Activated CD8-positive, alpha-beta memory T cell treated with anti-CD3 and anti-CD28 coated beads for 48 hours (primary cell): ENCODE results near the gene IFFO2.
A peak's percentile ranks its signal among the peaks of the same experiment; 100 is the strongest.
"Not testable (repeated sequence)": the region's sequence is repeated elsewhere in the genome, so short reads cannot be mapped to it uniquely, and the experiment has no call there.

Experiments used
- DNase-seq, 3 experiments: peaks; one replicate each; pipeline ENCODE4 v3.0.0-alpha.2; 2020; ENCODE audit warnings: low read depth in 2 of 3, low spot score in 2 of 3

Gene IFFO2

DNA sequence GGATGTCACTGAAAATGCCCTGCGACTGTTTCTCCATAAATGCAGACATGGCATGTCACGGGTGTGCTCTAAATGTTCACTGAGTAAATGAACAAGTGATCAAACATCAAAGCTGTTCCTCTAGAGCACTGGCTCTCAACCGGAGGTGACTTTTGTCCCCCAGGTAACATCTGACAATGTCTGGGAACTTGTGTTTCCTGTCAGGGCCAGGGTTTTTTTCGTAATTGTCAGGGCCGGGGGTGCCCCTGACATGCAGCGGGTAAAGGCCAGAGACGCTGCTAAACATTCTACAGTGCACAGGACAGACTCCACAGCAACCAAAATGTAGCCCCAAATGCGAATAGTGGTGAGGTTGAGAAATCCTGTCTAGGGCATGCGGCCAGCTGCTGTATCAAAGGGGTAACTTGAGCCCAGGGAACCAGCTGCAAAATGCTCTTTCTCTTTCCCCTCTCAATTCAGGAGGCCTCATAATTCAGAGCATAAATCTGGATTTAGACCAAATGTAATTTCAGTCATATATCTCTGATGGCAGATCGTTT is 56.1 kb downstream of the IFFO2 start:
- DNase-seq = no peak

DNA sequence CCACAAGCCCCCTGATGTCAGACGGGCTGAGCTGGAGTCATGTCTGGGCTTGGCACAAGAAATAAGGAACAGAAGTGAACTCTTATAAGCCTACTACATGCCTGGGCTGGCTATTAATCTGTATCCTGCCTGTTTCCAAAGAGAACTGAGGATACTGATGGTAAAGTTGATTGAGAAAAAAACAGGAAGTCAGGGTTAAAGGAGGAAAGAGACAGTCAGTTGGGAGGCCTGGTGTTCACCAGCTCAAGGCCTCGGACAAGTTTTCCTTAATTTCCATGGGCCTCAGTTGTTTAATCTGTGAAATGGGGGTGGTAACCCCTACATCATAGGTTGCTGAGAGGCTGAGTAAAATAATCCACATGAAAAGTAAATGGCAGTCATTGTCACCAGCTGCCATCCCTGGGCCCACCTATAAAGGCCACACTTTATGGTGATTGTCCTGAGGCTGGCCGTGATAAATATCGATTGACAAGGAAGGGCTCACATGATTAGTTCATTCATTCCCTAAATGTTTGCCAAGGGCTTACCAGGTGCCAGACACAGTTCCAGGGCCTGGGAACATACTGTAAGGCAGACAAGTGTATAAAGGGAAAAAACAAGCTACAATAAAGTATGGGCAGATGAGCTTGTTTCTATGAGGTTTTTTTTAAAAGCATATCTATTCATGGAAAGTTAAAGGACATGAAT is 57.0 kb downstream of the IFFO2 start:
- no peak for DNase-seq

DNA sequence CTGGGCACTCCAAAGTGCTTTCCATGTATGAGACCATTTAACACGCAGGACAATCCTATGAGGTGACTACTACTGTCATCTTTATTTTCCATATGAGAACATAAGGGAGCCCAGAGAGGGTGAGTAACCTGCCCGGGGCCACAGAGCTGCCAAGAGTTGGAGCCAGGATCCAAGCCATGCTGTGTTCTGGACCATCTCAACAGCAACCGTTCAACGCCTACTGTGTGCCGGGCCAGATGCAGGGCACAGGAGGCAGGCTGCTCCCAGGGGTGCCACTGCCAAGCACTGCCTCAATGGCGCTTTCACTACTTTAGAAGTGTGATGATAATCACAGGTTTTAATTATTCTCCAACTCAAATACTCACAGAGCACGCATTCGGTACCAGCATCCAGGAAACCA is 57.9 kb downstream of the IFFO2 start:
- no peak for DNase-seq

DNA sequence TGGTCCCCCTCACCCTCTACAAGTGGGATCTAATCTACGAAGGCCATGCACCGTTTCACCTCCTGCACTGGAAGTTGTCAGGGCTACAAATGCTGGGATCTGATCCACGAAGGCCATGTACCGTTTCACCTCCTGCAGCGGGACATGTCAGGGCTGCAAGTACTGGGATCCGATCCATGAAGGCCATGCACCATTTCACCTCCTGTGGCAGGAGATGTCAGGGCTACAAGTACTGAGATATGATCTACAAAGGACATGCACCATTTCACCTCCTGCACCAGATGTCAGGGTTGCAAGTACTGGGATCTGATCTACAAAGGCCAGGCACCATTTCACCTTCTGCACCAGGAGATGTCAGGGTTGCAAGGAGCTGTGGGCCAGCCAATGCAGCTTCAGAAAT is 61.2 kb downstream of the IFFO2 start:
- DNase-seq = no peak

DNA sequence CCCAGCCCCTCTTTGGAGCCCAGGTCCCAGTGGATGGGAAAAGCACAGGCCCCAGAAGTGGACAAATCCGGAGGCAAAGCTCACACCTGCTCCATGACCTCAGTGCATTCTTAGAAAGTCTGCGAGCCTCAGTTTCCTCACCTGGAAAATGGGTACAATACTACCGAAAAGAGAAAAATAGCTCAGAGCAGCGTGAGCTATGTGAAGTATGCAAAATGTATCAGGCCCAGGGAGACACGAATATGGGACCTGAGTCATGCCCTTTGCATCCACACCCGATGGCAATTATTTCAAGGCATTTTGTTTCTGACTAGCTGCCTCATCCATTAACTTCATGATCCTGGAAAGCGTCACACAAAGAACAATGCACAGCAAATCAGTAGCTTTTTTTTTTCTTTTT is 63.4 kb downstream of the IFFO2 start:
- DNase-seq = no peak

DNA sequence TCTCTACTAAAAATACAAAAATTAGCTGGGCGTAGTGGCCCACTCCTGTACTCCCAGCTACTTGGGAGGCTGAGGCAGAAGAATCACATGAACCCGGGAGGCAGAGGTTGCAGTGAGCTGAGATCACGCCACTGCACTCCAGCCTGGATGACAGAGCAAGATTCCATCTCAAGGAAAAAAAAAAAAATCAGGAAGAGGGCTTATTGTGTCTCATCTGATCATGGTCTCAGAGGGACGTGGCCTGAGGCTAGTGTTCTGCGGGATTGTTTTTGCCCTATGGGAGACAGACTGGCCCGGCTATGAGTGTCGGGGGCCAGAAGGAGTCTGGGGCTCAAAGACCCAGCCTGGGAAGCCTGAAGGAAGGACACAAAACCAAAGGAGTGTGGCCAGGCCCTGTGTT is 64.6 kb downstream of the IFFO2 start:
- DNase-seq = not testable (repeated sequence)

DNA sequence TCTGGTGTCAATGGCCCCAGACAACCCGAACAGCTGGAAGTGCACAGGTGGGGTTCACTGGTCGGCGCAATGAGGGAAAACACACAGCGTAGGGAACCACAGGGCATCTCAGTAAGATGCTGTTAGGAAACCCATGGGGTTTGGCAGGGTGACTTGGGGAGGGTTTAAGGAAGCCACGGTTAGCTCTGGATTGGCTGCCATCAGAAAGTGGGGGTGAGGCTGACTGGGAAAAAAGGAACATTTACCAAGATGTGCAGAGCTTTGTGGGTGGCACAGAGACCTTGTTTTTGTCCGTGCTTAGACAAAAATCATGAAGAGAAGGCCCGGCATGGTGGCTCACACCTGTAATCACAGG is 65.1 kb downstream of the IFFO2 start:
- no peak for DNase-seq

DNA sequence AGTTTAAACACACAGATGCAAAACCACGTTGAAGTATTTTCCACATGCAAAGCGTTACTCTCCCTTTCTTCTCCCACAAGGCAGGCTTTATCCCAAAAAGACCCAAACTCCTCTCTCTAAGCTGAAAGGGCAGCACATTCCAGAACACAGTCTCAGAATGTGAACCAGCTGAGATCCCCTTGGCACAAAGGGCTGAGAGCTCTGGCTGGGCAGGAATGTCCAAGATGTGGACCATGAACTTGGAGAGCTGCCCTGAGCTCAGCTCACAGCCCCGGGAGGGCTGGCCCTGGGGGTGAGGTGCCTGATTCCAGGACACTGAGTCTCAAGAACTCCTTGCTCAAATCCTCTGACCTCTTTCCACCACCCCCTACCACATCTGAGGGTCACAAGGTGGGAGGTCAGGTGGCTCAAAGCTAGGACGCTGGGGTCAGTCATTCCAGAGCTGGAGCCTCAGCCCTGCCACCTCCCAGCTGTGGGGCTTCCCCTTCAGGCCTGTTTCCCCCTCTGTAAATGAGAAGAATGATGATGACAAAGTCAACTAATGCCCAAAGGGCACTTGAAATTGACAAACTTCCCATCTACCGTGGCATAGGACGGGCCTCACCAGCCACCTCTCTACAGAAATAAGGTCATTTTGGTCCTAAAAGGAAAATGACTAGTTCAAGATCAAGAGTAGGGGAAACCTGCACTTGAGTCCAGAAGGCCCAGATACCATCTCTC is 65.6 kb downstream of the IFFO2 start:
- no peak for DNase-seq

DNA sequence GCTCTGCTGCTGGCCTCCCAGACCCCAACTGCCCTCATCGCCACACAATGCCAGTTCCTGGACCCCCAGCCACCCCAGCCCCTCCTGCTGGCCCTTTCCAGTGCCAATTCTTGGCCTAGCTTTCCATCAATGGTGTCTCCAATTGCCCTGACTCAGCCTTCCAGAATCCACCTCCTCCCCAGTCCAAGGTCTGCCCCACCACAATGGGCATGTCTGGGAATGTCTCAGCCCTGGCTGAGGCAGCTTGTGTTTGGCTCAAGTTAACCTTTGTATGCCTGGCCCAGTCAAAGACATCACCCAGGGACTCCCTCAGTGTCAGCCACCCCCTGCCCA is 70.5 kb downstream of the IFFO2 start:
- DNase-seq = no peak

DNA sequence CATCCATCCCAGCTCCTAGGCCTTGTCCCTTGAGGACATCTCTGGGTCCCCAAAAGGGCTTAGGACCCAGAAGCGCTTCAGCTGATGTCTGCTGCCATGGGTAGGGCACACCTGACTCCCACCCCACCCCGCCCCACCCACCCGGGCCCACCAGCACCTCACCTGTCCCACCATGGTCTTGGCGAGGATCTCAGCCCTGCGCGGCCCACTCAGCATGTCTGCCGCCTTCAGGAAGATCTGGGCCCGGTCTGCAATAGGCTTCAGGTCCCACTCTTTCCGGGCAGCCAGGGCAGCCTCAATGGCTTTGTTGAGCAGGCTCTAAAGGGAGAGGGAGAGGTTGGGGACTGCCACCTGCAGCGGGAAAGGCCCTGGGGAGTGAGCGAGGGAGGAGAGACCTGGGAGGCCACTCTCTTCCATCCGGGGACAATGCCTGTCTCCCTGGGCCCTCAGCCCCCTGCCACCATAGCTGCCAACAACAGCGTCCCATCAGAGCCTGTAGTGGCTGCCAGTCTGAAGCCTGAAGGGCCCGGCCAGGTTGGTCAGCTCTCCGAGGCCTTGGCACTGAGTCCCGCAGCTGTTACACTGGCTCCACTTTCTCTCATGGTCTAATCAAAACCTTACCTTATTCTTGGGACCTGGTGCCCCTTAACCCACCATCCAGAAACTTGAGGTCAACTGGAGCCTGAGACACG is 71.0 kb downstream of the IFFO2 start:
- DNase-seq = no peak

DNA sequence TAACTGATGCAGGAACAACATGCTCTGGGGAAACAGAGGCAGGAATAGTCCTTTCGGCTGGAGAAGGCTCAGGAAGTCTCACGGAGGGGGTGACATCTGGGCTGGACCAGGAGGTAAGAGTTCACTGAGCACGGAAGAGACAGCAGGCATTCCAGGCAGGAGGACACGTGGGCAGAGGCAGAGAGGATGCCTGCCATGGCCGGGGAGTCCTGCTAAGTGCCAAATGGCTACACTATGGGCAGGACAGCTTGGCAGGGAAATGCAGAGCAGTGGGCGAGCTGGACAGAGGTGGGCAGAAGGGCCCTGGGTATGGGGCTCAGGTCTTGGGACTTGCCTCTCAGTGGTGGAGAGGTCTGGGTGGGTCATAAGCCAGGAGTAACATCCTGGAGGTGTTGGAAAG is 71.7 kb downstream of the IFFO2 start:
- DNase-seq = no peak

DNA sequence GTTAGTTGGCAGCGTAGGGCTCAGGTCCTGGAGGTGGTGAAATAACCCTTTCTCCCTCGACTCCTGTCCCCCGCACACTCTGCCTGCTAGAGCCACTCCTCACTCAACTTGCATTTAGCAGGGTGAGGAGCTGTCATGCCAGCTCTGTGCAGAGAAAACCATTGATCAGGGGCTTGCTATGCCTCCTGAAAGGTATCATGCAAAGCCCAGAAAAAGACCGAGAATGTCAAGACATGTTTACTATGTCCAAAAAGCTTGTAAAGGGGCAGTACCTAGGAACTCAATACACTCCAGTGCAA is 72.1 kb downstream of the IFFO2 start:
- DNase-seq = no peak

DNA sequence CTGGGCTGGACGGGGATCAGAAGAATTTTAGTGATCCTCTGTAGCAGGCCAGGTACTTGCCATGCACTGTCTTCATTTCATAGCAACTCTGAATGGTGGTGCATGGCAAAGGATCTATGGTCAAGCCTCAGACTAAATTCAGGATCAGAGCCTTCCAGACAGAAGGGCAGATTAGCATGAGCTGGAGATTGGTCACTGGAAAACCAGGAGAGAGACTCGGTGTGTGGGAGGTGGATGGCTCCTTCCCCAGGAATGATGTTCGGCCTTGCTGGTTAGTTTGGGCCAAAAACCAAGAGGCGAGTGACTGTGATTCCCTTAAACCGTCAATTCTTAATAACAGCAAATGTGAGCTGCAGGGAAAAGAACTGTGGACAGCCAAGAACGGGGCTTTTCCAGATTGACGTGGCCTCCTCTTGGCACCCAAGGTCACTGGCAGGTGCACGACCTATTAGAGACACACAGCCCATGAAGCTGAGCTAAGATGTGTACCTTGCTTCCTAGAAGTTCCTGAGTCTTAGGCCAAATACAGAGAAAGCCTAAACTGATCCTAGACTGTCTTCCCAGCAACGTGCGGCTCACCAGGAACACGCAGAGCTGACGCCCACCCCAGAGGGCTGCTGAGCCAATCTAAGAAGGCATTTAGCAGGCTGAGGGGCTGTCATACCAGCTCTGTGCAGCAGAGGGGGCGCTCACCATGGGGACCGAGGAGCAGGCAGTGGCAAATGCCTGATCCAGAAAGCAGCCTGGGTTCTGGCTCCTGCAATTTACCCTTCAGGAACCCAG is 72.6 kb downstream of the IFFO2 start:
- peak; percentile 38 to 54 (median 42) for DNase-seq

DNA sequence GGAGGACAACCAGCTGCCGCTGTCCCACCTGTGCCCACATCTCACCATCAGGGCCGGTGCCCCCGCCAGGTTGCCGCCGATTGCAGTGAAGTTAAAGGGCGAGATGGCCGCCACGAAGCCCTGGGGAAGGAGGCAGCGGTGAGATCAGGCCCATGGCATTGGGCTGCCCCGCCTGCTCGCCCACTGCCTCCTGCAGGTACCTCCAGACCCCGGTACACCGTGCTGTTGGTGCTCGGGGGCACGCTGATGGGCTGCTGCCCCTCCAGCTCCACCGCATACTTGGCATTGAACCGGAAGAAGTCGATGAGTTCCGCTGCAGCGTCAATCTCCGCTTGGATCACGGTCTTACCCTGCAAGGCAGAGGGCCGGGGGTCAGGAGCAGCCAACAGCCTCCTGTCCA is 73.4 kb downstream of the IFFO2 start:
- no peak for DNase-seq

DNA sequence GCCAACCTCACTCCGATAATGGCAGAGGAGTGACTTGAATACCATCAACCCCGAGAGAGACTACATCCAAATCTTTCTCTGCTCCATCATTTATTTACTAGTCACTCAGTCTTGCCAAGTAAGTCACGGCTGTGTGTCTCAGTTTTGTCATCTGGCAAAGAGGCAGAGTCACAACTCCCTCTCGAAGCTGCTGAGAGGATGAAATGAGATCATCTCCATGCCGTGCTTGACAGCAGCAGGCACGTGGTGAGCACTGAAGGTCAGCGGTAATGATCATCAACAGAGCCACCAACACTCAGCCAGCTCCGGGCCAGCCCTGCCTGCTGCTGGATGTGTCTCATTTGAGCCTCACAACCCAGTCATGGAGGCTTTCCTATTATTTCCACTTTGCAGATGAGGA is 74.0 kb downstream of the IFFO2 start:
- no peak for DNase-seq

DNA sequence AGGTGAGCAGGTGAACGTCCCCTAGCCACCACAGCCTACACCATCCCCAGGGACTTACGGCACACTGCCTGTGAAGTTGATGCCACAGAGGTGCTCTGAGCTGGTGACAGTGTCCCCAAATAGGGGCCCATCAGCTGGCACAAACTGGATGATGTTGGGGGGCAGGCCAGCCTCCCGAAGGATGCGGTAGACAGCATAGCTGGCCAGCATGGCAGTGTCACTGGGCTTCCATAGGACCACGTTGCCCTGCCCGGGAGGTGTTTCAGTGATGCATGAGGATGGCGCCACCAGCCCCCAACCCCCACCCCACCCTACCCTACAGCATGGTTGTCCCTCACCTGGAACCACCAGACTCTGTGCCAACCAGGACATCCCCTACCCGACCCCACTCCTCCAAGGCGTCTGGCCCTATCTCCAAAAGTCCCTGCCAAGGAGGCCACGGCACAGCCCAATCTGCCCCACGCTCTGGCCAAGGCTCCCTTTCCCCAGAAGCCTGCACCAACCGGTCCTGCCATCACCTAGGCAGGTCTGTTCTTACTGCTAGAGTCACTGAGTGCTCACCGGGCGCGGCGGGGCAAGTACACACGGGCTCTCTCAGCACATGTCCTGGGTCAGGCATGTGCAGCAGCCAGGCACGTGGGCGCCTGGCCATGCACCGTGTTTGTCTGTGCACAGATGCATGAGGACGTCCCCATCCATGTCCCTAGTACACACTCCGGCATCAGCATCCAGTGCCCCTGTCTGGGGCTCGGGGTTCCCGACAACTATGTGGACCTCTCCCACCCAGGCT is 74.6 kb downstream of the IFFO2 start:
- no peak for DNase-seq

DNA sequence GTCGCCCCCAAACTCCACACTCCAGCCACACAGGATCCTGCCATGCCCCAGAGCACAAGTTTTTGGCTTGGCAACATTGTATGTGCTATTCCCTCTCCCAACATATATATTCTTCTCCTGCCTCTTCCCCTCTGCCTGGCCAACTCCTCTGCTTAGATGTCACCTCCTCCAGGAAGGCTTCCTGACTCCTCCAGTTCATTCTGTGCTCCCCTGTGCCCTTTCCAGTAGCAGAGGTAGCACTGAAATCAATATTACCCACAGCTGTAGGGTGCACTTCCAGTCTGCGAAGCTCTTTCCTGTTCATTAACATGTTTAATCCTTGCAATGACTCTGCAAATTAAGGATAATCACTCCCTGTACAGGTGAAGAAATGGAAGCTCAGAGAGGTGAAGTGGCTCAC is 75.3 kb downstream of the IFFO2 start:
- no peak for DNase-seq

DNA sequence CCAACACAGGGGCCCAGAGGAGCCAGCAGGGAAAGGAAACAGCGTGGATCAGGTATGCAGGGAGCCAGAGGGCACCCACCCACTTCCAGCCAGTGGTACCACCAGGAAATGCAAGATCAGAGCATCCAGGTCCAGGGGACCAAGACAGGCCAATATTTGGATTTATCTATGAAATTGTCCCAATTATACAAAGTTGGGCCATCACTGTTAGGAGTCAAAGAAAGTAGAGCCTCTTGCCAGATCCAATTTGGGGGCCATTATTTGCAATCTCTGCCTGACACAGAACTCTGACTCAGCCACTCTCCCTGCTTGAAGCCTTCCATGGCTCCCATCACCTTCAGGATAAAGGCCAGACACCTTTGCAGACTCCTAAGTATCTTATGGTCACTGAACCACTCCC is 75.9 kb downstream of the IFFO2 start:
- DNase-seq = no peak

DNA sequence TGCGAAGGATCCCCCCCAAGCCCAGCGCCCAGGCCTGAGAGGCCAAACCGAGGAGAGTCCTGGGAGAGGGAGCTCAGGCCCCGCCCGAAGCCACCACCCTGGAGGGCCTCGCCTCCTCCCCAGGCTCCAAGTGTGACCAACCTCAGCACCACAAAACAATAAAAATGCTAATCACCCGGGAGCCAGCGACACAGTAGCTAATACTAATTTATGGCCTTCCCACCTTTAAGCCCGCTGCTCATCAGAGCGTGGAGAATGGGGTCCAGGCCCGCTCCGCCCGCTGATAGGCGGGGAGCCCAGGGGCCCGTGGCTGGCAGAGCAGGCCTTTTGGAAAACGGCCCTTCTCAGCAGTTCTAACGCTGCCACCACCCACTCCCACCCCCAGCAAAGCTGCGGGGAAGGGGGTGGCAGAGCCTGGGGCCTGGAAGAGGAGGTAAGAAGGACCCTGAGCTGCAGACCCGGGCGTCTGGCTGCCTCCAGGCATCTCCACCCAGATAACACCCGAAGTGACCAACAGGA is 76.6 kb downstream of the IFFO2 start:
- no peak for DNase-seq

DNA sequence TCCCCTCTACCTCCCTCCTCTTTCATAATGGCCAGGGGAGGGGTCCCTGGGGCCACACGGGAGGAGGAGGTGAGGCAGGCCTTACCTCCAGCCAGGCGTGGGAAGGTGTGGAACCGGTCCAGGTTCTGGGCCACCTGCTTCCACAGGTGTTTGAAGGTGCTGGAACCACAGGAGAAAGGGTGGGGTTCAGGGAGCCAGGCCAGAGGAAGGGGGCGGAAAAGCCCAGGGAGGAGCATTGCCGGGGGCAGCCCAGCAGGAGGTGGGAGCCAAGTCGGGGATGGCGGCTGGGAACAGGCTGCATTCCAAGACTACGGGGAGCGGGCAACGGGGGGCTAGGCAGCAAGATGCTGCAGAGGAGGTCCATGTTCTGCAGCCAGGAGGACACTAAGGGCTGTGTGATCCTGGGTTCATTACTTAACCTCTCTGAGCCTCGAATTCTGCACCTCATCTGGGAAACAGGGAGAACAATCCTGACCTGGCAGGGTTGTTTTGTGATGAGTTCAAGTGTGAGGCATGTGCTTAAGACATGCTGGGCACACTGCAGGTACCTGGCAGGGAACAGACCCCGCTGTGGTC is 77.2 kb downstream of the IFFO2 start:
- no peak for DNase-seq
